Esophagus squamous epithelium (tissue), 5 donors: ENCODE measurements around the gene SNX8. TPM values are rescaled to one million over a fixed set of nuclear protein-coding genes. Genes with fewer than 3 reads are reported as not detected.
"Not testable (repeated sequence)": the region's sequence is repeated elsewhere in the genome, so short reads cannot be mapped to it uniquely, and the experiment has no call there.

Experiments
- DNase-seq: peaks from one replicate; lab custom pipeline; 2025; lab: John Stamatoyannopoulos, UW
- H3K27ac ChIP-seq, 4 donors: fragments of 200-600 bp; sonication (generic); one replicate each; pipeline ENCODE4 v1.5.1; 2016 to 2019; ENCODE audit warnings: mild to moderate bottlenecking in 1 of 4
- H3K27me3 ChIP-seq, 4 donors: fragments of 200-600 bp; sonication (generic); 1 replicate in 3 of 4; 2 replicates in 1 of 4; pipeline versions ENCODE4 v1.5.1 to v1.6.0; 2017 to 2021; ENCODE audit warnings: antibody characterized with exemption in 1 of 4
- H3K36me3 ChIP-seq, 3 donors: fragments of 200-600 bp; sonication (generic); one replicate each; pipeline ENCODE4 v1.5.1; 2016 to 2019
- H3K4me1 ChIP-seq, 3 donors: fragments of 200-600 bp; sonication (generic); one replicate each; pipeline ENCODE4 v1.5.1; 2017 to 2019
- H3K4me3 ChIP-seq, 4 donors: fragments of 200-600 bp; sonication (generic); 1 replicate in 3 of 4; 2 replicates in 1 of 4; pipeline ENCODE4 v1.5.1; 2016 to 2019; ENCODE audit warnings: mild to moderate bottlenecking in 2 of 4, moderate library complexity in 1 of 4
- H3K9me3 ChIP-seq, 3 donors: fragments of 200-600 bp; sonication (generic); one replicate each; pipeline ENCODE4 v1.5.1; 2016 to 2019
- POLR2A ChIP-seq, 4 donors: fragments of 450-650 bp; IDR thresholded peaks; one replicate each; pipeline ENCODE4 v1.6.1; 2017; ENCODE audit warnings: antibody characterized with exemption in 4 of 4, mild to moderate bottlenecking in 4 of 4, moderate library complexity in 3 of 4
- WGBS, 2 donors: methylation state at CpG; one replicate each; pipeline ENCODE4 v1.1.5; 2018; 5-methylcytosine and 5-hydroxymethylcytosine counted together
- intact Hi-C: fragments of 100-400 bp; cut with DNase I; formaldehyde crosslinking; loops from one replicate; pipeline ENCODE4 v1.15.0; 2022
- total RNA-seq, 4 donors: library from RNA; depleted of rRNA; stranded (reverse); fragments of >200 nt; gene quantifications; one replicate each; pipeline ENCODE4 v1.1.0, GENCODE V29; 2016
- TF ChIP-seq, protein P1 (sequence below), 6 experiments: fragments of 450-650 bp in 4 of 6; fragments of 200-600 bp in 2 of 6; sonication (generic) in 2 of 6; IDR thresholded peaks; one replicate each; pipeline ENCODE4 v1.5.1; 2016 to 2019; ENCODE audit warnings: antibody characterized with exemption in 6 of 6, mild to moderate bottlenecking in 4 of 6, moderate library complexity in 4 of 6
- donor health status: DM: yes; HTN: yes; CAD: no.

SNX8 gene
- total RNA-seq, 4 donors from 2014 or later = 4.7 to 17.9 (median 12.5) TPM

DNA sequence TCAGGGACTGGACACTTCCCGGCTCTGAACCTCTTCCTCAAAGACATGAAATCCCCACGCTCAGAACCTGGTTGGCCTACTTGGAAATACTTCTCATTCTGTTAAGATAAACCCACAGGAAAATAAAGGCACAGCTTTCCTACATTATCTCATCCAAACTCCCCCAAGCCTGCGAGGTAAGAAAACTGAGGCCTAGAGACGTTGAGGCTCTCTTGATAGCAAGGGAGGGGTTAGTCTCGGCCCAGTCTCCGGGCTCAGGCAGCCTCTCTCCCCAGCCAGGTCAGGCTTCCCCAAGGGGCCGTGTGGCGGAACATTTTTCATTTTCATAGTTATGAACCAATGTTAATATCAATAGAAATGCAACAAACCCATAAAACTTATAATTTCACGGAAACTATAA is 35.8 kb upstream of the SNX8 start:
- 86% methylated on average over 5 to 7 of the region's 9 CpGs for WGBS, 2 donors
- Histone ChIP-seq H3K4me1 (peaks cover 5 to 14% (median 7%) of the 10 kb centered on the region in 3 donors), H3K27me3 (no peaks in the 10 kb centered on the region), H3K27ac (no peak overlapping the region), H3K4me3 (no peak overlapping the region), H3K36me3 (no peaks in the 10 kb centered on the region), H3K9me3 (no peaks in the 10 kb centered on the region)
- no peak for TF ChIP-seq POLR2A (IDR thresholded peaks at IDR 0.05)
- TF ChIP-seq, protein P1, sequence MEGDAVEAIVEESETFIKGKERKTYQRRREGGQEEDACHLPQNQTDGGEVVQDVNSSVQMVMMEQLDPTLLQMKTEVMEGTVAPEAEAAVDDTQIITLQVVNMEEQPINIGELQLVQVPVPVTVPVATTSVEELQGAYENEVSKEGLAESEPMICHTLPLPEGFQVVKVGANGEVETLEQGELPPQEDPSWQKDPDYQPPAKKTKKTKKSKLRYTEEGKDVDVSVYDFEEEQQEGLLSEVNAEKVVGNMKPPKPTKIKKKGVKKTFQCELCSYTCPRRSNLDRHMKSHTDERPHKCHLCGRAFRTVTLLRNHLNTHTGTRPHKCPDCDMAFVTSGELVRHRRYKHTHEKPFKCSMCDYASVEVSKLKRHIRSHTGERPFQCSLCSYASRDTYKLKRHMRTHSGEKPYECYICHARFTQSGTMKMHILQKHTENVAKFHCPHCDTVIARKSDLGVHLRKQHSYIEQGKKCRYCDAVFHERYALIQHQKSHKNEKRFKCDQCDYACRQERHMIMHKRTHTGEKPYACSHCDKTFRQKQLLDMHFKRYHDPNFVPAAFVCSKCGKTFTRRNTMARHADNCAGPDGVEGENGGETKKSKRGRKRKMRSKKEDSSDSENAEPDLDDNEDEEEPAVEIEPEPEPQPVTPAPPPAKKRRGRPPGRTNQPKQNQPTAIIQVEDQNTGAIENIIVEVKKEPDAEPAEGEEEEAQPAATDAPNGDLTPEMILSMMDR (IDR thresholded peaks at IDR 0.05) = no peak
- no peak for DNase-seq
- intact Hi-C loops = loop anchor here (10.0 kb wide), 1 partner anchor 105 kb away; the partner anchor contains the start of genes MRM2 and NUDT1

DNA sequence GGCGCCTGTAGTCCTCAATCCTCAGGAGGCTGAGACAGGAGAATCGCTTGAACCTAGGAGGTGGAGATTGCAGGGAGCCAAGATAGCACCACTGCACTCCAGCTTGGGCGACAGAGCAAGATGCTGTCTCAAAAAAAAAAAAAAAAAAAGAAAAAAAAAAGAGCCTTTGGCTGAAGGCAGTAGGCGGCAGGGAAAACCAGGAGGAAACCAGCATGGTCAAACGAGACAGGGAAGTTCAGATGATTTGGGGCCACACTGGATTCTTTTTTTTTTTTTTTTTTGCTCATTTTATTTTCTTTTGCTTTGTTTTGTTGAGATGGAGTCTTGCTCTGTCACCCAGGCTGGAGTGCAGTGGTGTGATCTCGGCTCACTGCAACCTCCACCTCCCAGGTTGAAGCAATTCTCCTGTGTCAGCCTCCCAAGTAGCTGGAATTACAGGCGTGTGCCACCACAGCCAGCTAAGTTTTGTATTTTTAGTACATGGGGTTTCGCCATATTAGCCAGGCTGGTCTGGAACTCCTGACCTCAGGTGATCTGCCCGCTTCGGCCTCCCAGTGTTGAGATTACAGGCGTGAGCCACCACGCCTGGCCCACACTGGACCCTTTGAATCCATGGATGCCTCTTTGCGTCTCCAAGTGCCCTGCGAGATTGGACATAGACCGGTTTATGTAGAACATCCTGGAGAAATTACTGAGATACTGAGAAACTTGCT is 33.3 kb upstream of the SNX8 start:
- peak overlapping the region in 1 of 4 donors; percentile 42 for H3K27ac ChIP-seq
- H3K27me3 ChIP-seq, H3K4me1 ChIP-seq, DNase-seq, intact Hi-C loops, H3K36me3 ChIP-seq, H3K4me3 ChIP-seq, H3K9me3 ChIP-seq: not testable (repeated sequence)
- 69 to 89% methylated on average over 9 to 15 of the region's 15 CpGs for WGBS, 2 donors

DNA sequence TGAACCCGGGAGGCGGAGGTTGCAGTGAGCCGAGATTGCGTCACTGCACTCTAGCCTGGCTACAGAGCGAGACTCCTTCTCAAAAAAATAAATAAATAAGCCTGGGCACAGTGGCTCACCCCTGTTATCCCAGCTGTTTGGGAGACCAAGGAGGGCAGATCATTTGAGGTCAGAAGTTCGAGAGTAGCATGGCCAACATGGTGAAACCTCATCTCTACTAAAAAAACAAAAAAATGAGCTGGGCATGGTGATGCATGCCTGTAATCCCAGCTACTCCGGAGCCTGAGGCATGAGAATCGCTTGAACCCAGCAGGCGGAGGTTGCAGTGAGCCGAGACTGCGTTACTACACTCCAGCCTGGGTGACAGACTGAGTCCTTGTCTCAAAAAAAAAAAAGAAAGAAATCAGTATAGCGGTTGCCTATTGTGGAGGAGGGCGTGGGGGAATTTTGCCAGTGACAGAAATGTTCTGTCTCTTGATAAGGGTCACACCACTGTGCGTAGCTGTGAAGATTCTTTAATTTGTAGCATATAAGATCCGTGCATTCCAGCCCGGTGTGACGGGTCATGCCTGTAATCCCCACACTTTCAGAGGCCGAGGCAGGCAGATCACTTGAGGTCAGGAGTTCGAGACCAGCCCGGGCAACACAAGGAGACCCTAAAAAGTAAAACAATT is 22.5 kb upstream of the SNX8 start:
- H3K4me1 ChIP-seq = no peaks in the 10 kb centered on the region
- TF ChIP-seq, protein P1 (IDR thresholded peaks at IDR 0.05) = no peak
- no peak for TF ChIP-seq POLR2A (IDR thresholded peaks at IDR 0.05)
- H3K36me3 ChIP-seq = peaks cover 0 to 12% (median 0%) of the 10 kb centered on the region in 3 donors
- H3K27me3 ChIP-seq = no peaks in the 10 kb centered on the region
- no peaks in the 10 kb centered on the region for H3K9me3 ChIP-seq
- H3K27ac ChIP-seq = no peak overlapping the region
- DNase-seq = no peak
- 80 to 86% methylated on average over 16 to 20 of the region's 20 CpGs for WGBS, 2 donors
- intact Hi-C loops = no loop called here
- no peak overlapping the region for H3K4me3 ChIP-seq

GRCh38 chr7:2332606-2333231 is 18.5 kb upstream of the SNX8 start:
- H3K4me3 ChIP-seq, H3K27me3 ChIP-seq, H3K9me3 ChIP-seq, H3K27ac ChIP-seq, intact Hi-C loops, DNase-seq, H3K4me1 ChIP-seq: not testable (repeated sequence)
- peaks cover 0 to 12% (median 0%) of the 10 kb centered on the region in 3 donors for H3K36me3 ChIP-seq
- WGBS, 2 donors = 82 to 90% methylated on average over 3 to 4 of the region's 4 CpGs

GRCh38 chr7:2331707-2332106 is 17.5 kb upstream of the SNX8 start:
- no peak for TF ChIP-seq POLR2A (IDR thresholded peaks at IDR 0.05)
- TF ChIP-seq, protein P1 (IDR thresholded peaks at IDR 0.05) = no peak
- no peaks in the 10 kb centered on the region for H3K9me3 ChIP-seq
- H3K27ac ChIP-seq = no peak overlapping the region
- 90 to 91% methylated on average over 6 of the region's 6 CpGs for WGBS, 2 donors
- H3K27me3 ChIP-seq = no peaks in the 10 kb centered on the region
- intact Hi-C loops = no loop called here
- no peak for DNase-seq
- no peaks in the 10 kb centered on the region for H3K4me1 ChIP-seq
- H3K36me3 ChIP-seq = peaks cover 0 to 9% (median 0%) of the 10 kb centered on the region in 3 donors
- no peak overlapping the region for H3K4me3 ChIP-seq

DNA sequence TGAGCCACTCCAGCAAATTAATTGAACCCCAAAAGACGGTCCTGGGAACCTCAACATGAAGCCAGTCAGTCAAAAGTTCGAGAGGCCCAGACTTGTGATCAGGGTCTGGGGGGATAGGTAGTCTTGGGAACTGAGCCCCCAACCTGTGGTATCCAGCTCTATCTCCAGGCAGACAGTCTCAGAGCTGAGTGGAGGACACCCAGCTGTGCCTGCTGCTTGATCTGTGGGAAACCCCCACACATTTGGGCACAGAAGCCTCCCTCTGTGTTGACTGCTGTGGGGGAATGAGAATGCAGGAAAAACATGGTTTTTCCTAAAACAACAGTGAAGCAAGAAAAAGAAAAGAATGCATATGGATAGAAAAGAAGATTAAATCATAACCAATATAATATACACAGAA is 16.3 kb upstream of the SNX8 start:
- intact Hi-C loops = no loop called here
- WGBS, 2 donors = 95% methylated on average over 2 of the region's 2 CpGs; no CpG with 5 or more reads in 1 of the 2 donors
- DNase-seq = no peak
- Histone ChIP-seq H3K9me3 (no peaks in the 10 kb centered on the region), H3K4me1 (peaks cover 0 to under 1% (median 0%) of the 10 kb centered on the region in 3 donors), H3K27me3 (no peaks in the 10 kb centered on the region), H3K27ac (no peak overlapping the region), H3K4me3 (no peak overlapping the region), H3K36me3 (no peaks in the 10 kb centered on the region)
- TF ChIP-seq, protein P1 (IDR thresholded peaks at IDR 0.05) = no peak
- no peak for TF ChIP-seq POLR2A (IDR thresholded peaks at IDR 0.05)
